DOHH2 (cell line): Measurements from ENCODE around the gene GPATCH8.

Source experiments
- H3F3A ChIP-seq: fragments of 200-600 bp; sonication (generic), shearing (Covaris generic); 2 replicates; pipeline ENCODE4 v1.6.0; 2016; ENCODE audit warnings: antibody characterized with exemption, mild to moderate bottlenecking; ENCODE audit not compliant: control insufficient read depth, insufficient read depth
- H3K27ac ChIP-seq: fragments of 200-600 bp; sonication (generic); 2 replicates; pipeline ENCODE4 v1.5.1; 2014; ENCODE audit warnings: low read depth, mild to moderate bottlenecking, low read length, moderate library complexity
- H3K27me3 ChIP-seq: fragments of 200-600 bp; sonication (generic); 2 replicates; pipeline ENCODE4 v1.6.1; 2014; ENCODE audit warnings: mild to moderate bottlenecking, low read length, mixed read lengths; ENCODE audit not compliant: control insufficient read depth
- H3K36me3 ChIP-seq: fragments of 200-600 bp; sonication (generic); 2 replicates; pipeline ENCODE4 v1.6.1; 2014; ENCODE audit warnings: mild to moderate bottlenecking, low read length, moderate library complexity, mixed read lengths; ENCODE audit not compliant: control insufficient read depth
- H3K4me1 ChIP-seq: fragments of 200-600 bp; sonication (generic); 2 replicates; pipeline ENCODE4 v1.6.1; 2014; ENCODE audit warnings: mild to moderate bottlenecking, low read length, mixed read lengths; ENCODE audit not compliant: control insufficient read depth
- H3K4me2 ChIP-seq: fragments of 200-600 bp; sonication (generic); 2 replicates; pipeline ENCODE4 v1.6.0; 2014; ENCODE audit warnings: mild to moderate bottlenecking, low read length, moderate library complexity
- H3K4me3 ChIP-seq: fragments of 200-600 bp; sonication (generic); 2 replicates; pipeline ENCODE4 v1.5.1; 2014; ENCODE audit warnings: mild to moderate bottlenecking, low read length, mixed read lengths
- H3K79me2 ChIP-seq: fragments of 200-600 bp; sonication (generic); 2 replicates; pipeline ENCODE4 v1.6.1; 2014; ENCODE audit warnings: mild to moderate bottlenecking, low read length, mixed read lengths; ENCODE audit not compliant: control insufficient read depth
- H3K9me2 ChIP-seq: fragments of 200-600 bp; sonication (generic); replicated peaks from 2 replicates; pipeline ENCODE4 v1.6.1; 2014; ENCODE audit warnings: mild to moderate bottlenecking, low read length, mixed read lengths; ENCODE audit not compliant: control insufficient read depth
- H3K9me3 ChIP-seq: fragments of 200-600 bp; sonication (generic); 2 replicates; pipeline ENCODE4 v1.6.1; 2014; ENCODE audit warnings: antibody characterized with exemption, low read length, mixed read lengths; ENCODE audit not compliant: control insufficient read depth, insufficient read depth
- H4K20me1 ChIP-seq: fragments of 200-600 bp; sonication (generic); 2 replicates; pipeline ENCODE4 v1.6.0; 2014; ENCODE audit warnings: low read depth, mild to moderate bottlenecking, antibody characterized with exemption, low read length, moderate library complexity; ENCODE audit not compliant: control insufficient read depth, insufficient read depth
- EZH2phosphoT487 ChIP-seq: fragments of 200-600 bp; sonication (generic); IDR thresholded peaks from 2 replicates; pipeline ENCODE4 v1.6.1; 2017; ENCODE audit warnings: borderline replicate concordance, mild to moderate bottlenecking, antibody characterized with exemption, low read length, moderate library complexity, mixed read lengths
- TF ChIP-seq, protein P1 (sequence below): fragments of 200-600 bp; sonication (generic); IDR thresholded peaks from one replicate; pipeline ENCODE4 v1.5.1; 2014; ENCODE audit warnings: antibody characterized with exemption, mild to moderate bottlenecking, low read depth, low read length; ENCODE audit not compliant: poor library complexity, severe bottlenecking

GPATCH8 gene

DNA sequence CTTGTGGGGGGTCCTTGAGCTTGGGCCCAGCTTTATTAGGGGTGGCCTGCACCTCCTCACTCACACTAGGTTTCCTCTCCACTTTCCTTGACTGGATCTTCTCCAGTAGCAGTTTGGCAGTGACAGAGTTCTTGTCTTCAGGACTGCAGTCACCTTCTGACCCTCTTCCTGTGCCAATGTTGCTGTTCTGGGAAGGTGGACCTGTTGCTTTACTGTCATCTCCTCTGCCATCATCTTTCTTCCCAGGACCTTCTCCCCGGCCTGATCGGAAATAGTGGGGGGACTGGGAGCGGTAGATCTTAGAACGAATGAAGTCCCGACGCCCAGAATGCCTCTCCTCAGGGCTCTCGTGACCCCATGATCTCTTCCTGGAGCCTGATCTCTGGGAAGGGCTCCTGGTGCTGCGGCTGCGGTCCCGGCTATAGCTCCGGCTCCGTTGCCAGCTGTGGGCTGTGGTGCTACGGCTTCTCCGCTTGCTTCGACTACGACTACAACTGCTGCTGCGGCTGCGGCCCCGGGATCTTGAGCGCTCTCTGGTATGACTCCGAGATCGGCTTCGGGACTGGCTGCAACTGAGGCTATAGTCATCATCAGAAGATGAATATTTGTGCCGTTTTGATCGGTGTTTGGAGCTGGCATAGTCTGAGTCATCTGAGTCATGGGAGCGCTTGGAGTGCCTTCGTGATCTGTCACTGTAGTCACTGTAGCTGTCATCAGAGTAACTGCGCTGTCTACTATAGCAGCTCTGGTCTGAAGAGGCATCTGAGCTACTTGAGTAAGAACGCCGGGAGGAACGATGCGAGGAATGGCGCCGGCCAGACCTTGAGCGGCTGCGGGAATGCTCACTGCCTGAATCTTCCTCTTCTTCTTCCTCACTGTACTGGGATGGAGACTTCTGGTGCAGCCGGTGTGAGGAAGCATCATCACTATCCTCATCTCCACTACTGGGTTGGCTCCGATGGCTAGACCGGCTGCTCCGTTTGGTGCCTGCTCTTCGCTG, 104.2 kb downstream of the GPATCH8 start:
- Histone ChIP-seq H3K4me1 (peaks cover 13% of the 10 kb centered on the region), H3K79me2 (no peaks in the 10 kb centered on the region), H3K9me2 (no peaks in the 10 kb centered on the region), H3K4me3 (no peak overlapping the region), H3K4me2 (no peak overlapping the region), H3K27ac (no peak overlapping the region), H3K36me3 (peaks cover 51% of the 10 kb centered on the region), H3F3A (no peaks in the 10 kb centered on the region), H3K9me3 (no peaks in the 10 kb centered on the region), H4K20me1 (no peaks in the 10 kb centered on the region), H3K27me3 (no peaks in the 10 kb centered on the region)
- TF ChIP-seq, protein P1, sequence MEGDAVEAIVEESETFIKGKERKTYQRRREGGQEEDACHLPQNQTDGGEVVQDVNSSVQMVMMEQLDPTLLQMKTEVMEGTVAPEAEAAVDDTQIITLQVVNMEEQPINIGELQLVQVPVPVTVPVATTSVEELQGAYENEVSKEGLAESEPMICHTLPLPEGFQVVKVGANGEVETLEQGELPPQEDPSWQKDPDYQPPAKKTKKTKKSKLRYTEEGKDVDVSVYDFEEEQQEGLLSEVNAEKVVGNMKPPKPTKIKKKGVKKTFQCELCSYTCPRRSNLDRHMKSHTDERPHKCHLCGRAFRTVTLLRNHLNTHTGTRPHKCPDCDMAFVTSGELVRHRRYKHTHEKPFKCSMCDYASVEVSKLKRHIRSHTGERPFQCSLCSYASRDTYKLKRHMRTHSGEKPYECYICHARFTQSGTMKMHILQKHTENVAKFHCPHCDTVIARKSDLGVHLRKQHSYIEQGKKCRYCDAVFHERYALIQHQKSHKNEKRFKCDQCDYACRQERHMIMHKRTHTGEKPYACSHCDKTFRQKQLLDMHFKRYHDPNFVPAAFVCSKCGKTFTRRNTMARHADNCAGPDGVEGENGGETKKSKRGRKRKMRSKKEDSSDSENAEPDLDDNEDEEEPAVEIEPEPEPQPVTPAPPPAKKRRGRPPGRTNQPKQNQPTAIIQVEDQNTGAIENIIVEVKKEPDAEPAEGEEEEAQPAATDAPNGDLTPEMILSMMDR, result no peak
- TF ChIP-seq EZH2phosphoT487, result no peak

DNA sequence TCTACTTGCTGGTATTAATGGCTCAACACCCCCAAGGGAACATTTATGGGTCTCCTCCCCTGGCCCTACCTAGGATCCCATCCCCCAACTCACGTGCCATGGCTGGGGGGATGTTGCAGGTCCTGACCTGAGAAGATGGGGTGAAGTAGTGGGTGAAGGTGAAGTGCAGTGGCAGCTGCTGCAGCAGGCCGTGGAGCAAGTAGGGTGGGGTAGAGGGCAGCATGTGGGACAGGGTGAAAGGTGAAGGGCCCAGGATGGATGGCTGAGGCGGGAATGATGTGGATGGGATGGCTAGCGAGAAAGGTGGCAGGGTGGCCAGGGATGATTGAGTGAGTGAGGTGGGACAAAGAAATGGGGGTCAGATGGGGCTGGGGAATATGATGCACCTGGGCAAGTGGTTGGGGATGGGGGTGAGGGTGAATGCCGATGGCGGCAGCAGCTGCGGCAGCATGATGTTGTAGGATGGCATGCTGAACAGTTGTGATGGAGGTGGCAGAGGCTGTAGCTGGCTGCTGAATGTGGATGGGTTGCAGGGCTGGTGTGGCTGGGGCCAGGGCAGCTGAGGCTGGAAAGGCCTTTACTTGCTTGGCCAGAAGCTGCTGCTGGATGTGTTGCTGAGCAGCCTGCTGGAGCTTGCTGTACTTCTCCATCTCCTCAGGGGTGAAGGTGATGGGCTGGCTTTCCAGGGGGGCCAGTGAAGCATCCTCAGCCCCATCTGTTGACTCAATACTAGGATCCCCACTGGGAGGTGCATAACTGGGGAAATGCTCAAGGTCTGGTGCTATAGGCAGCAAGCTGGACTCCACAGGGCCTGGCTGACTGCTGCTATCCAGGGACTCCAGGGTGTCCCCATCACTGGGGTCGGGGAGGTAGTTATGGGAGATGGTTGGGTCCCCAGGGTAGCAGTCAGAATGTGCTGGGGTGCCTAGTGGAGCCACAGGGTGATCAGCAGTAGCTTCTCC, 105.4 kb downstream of the GPATCH8 start:
- H3K4me2 ChIP-seq, result no peak overlapping the region

DNA sequence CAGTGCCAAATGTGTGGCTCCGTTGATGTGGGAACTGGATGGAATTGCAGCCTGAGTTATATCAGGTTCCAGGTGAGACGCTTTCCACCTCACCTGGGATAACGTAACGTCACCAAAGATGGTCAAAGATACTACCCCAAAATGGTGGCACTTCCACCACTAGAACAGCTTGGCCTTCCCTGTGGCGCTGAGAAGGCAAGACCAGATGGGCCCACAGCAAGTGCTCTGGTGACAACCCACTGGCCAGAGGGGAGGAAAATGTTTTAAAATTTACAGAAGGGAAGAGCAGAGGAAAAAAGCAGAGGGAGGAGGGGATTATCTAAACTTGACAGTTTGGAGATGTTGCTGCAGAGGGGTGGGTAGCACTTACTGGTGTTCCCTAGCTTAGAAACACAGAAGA, 106.3 kb downstream of the GPATCH8 start:
- Histone ChIP-seq H3K9me3 (no peaks in the 10 kb centered on the region), H3K4me1 (no peaks in the 10 kb centered on the region), H3K4me2 (no peak overlapping the region), H3K27me3 (no peaks in the 10 kb centered on the region), H3K36me3 (peaks cover 43% of the 10 kb centered on the region), H3K9me2 (no peaks in the 10 kb centered on the region), H4K20me1 (no peaks in the 10 kb centered on the region), H3K4me3 (no peak overlapping the region), H3K27ac (no peak overlapping the region), H3F3A (no peaks in the 10 kb centered on the region), H3K79me2 (no peaks in the 10 kb centered on the region)
- no peak for TF ChIP-seq EZH2phosphoT487
- TF ChIP-seq, protein P1, result no peak

More for the DNA sequence above, 105.4 kb downstream of the GPATCH8 start:
- Histone ChIP-seq H3K4me1 (peaks cover 5% of the 10 kb centered on the region), H3F3A (no peaks in the 10 kb centered on the region), H3K9me3 (no peaks in the 10 kb centered on the region), H3K4me3 (no peak overlapping the region), H3K27ac (no peak overlapping the region), H4K20me1 (no peaks in the 10 kb centered on the region), H3K27me3 (no peaks in the 10 kb centered on the region), H3K9me2 (no peaks in the 10 kb centered on the region), H3K79me2 (no peaks in the 10 kb centered on the region), H3K36me3 (peaks cover 50% of the 10 kb centered on the region)
- TF ChIP-seq, protein P1, result no peak
- no peak for TF ChIP-seq EZH2phosphoT487
